HUDEP-2 (cell line): ENCODE measurements around the gene STRIT1.
A peak's percentile ranks its signal among the peaks of the same experiment; 100 is the strongest.
"Not testable (repeated sequence)": the region's sequence is repeated elsewhere in the genome, so short reads cannot be mapped to it uniquely, and the experiment has no call there.

Experiments used
- DNase-seq, 76 experiments: peaks; one replicate each; lab custom pipeline; 2025; ENCODE audit not compliant: unreplicated experiment in 76 of 76; lab: John Stamatoyannopoulos, UW

STRIT1 gene

GRCh38 chr3:155275159-155275754 is 18.2 kb downstream of the STRIT1 start:
- DNase-seq, result not testable (repeated sequence)

DNA sequence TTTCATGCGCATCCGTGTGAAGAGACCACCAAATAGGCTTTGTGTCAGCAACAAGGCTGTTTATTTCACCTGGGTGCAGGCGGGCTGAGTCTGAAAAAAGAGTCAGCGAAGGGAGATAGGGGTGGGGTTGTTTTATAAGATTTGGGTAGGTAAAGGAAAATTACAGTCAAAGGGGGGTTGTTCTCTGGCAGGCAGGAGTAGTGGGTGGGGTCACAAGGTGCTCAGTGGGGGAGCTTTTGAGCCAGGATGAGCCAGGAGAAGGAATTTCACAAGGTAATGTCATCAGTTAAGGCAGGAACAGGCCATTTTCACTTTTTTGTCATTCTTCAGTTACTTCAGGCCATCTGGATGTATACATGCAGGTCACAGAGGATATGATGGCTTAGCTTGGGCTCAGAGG is 19.0 kb downstream of the STRIT1 start:
- DNase-seq, result not testable (repeated sequence)

GRCh38 chr3:155271343-155271613 is 22.2 kb downstream of the STRIT1 start:
- no peak for DNase-seq

GRCh38 chr3:155270485-155271342 is 22.8 kb downstream of the STRIT1 start:
- DNase-seq, result peak in 1 of 76 experiments; percentile 2

DNA sequence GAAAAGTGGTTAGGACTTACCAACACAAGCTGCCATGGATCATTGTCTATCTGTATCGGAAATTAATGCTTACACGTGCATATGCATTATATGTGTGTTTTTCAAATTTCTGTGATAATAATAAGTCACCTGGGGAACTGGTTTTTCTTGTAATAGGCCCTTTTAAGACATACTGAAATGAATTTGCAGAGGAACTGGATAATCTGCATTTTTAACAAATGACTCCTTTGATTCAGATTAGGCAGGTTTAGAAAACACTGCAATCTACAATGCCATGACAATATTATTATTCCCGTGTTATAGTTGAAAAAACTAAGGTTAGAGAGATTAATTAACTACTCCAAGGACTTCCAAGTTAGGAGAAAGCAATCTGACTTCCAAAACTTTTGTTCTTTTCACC is 23.4 kb downstream of the STRIT1 start:
- DNase-seq, result no peak

DNA sequence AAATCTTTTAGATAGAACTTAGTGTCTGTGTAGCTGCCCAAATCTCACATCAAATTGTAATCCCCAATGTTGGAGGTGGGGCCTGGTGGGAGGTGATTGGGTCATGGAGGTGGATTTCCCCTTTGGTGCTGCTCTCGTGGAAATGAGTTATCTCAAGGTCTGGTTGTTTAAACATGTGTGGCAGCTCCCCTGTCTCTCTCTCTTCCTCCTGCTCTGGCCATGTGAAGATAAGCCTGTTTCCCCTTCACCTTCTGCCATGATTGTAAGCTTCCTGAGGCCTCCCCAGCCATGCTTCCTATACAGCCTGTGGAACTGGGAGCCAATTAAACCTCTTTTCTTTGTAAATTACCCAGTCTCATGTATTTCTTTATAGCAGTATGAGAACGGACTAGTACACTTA is 30.6 kb downstream of the STRIT1 start:
- not testable (repeated sequence) for DNase-seq

DNA sequence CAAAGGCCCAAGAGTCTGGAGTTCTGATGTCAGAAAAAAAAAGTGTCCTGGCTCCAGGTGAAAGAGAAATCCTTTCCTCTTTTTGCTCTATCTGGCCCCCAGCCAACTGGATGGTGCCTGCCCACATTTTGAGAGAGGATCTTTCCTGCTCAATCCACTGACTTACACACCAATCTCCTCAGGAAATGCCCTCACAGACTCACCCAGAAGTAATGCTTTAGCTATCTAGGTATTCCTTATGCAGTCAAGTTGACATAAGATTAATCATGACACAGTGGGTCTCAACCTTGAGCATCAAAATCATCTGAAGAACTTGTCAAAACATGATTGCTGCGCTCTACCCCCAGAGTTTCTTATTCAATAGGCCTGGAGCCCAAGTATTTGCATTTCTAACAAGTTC is 31.2 kb downstream of the STRIT1 start:
- no peak for DNase-seq

DNA sequence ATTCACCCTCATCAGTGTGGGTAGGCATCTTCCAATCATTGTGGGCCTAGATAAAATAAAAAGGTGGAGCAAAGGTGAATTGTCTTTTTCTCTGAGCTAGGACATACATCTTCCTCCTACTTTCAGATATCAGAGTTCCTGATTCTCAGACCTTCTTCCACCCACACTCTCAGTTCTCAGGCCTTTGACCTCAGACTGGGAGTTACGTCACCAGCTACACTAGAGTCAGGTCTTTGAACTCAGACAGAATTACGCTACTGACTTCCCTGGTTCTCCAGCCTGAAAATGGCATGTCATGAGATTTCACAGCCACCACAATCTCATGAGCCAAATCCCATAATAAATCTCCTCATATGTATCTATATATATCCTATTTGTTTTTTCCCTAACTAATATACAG is 39.0 kb downstream of the STRIT1 start:
- no peak for DNase-seq

- peak in 22 of 76 experiments; percentile 4 to 57 (median 20) for DNase-seq
Observed at GRCh38 chr3:155252535-155252934, 40.9 kb downstream of the STRIT1 start.

DNA sequence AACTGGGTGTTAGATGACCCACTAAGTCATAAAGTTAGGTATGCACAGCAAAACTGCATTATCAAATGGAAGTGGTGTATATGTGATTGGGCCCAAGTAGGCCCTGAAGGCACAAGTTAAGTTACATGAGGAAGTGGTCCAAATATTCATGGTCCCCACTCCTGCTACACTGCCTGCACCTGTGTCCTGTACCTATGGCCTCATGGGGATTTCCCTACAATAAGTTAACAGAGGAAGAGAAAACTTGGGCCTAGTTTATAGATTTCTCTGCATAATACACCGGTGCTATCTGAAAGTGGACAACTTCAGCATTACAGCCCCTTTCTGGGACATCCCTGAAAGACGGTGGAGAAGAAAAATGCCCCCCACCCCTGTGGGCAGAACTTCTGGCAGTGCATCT is 41.5 kb downstream of the STRIT1 start:
- no peak for DNase-seq

DNA sequence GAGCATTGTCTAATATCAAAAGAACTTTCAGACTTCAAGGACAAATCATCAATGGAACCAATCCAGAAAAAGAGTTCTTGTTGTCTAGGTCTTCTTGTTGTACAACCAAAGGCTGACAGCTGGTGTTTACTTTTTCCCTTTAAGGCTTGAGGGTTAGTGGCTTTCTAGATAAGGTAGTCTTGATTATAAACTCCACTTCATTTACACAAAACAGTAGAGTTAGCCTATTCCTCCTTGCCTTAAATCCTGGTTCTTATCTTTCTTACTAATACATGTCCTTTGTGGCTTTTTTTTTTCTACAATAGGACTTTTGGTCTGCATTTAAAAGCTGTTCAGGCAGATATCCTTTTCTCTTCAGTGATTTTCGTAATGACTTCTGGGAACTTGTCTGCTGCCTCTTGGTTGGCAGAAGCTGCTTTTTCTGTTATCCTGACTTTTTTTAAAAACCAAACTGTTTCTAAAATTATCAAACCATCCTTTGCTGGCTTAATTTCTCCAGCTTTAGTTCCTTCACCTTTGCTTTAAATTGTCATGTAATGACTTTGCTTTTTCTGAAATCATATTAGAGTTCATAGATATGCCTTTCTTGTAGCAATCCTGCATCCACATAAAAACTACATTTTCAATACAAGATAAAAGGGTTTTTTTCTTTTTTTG is 44.8 kb downstream of the STRIT1 start:
- DNase-seq, result peak in 10 of 76 experiments; percentile 3 to 55 (median 27)

GRCh38 chr3:155244699-155245098 is 48.8 kb downstream of the STRIT1 start:
- DNase-seq, result no peak

GRCh38 chr3:155244216-155244615 is 49.3 kb downstream of the STRIT1 start:
- no peak for DNase-seq

- no peak for DNase-seq
Observed at GRCh38 chr3:155243512-155243921, 50.0 kb downstream of the STRIT1 start.

GRCh38 chr3:155242342-155242741 is 51.1 kb downstream of the STRIT1 start:
- no peak for DNase-seq

GRCh38 chr3:155241579-155241978 is 51.9 kb downstream of the STRIT1 start:
- no peak for DNase-seq
